ENCODE measurements around the gene HELLS. TPM values are rescaled to one million over a fixed set of nuclear protein-coding genes. Genes with fewer than 3 reads are reported as not detected.

The HELLS gene
- total RNA-seq, 1 donor from 2014 or later: 314 TPM

- Histone ChIP-seq H3F3A (ENCODE audit: low read depth) (no peaks in the 10 kb centered on the region), H3K36me3 (peaks cover 15% of the 10 kb centered on the region), H3K27ac (no peak overlapping the region), H3K79me2 (ENCODE audit: low read depth) (no peaks in the 10 kb centered on the region), H3K4me2 (no peak overlapping the region), H4K20me1 (ENCODE audit: low read depth) (no peaks in the 10 kb centered on the region), H3K4me1 (no peaks in the 10 kb centered on the region), H3K9ac (no peak overlapping the region), H3K9me3 (ENCODE audit: low read depth) (no peaks in the 10 kb centered on the region), H3K4me3 (no peak overlapping the region), H2AFZ (replicated peaks) (no peak overlapping the region), H3K27me3 (no peaks in the 10 kb centered on the region)
- Mint-ChIP-seq H3K27ac (no peak overlapping the region), H3K4me1 (no peaks in the 10 kb centered on the region), H3K27me3 (ENCODE audit: insufficient read depth, low read depth) (no peaks in the 10 kb centered on the region), H3K36me3 (peaks cover 41% of the 10 kb centered on the region), H3K4me3 (no peak overlapping the region), H3K9me3 (no peaks in the 10 kb centered on the region)
- TF ChIP-seq EZH2phosphoT487 (IDR thresholded peaks at IDR 0.05) (no peak), EZH2 (IDR thresholded peaks at IDR 0.05) (no peak), CTCF (IDR thresholded peaks at IDR 0.05) (no peak)
- no peak for DNase-seq (ENCODE audit: low spot score)
Observed at GRCh38 chr10:94607111-94607510, 61.5 kb downstream of the HELLS start.

- H4K20me1 ChIP-seq (ENCODE audit: low read depth): no peaks in the 10 kb centered on the region
- TF ChIP-seq EZH2 (IDR thresholded peaks at IDR 0.05) (no peak), EZH2phosphoT487 (IDR thresholded peaks at IDR 0.05) (no peak), CTCF (IDR thresholded peaks at IDR 0.05) (no peak)
- H3K4me1 Mint-ChIP-seq: no peaks in the 10 kb centered on the region
- H3K9me3 ChIP-seq (ENCODE audit: low read depth): no peaks in the 10 kb centered on the region
- no peaks in the 10 kb centered on the region for H3K27me3 ChIP-seq
- H3K4me1 ChIP-seq: no peaks in the 10 kb centered on the region
- no peaks in the 10 kb centered on the region for H3K9me3 Mint-ChIP-seq
- H3K27me3 Mint-ChIP-seq (ENCODE audit: insufficient read depth, low read depth): no peaks in the 10 kb centered on the region
- H3K79me2 ChIP-seq (ENCODE audit: low read depth): no peaks in the 10 kb centered on the region
- H3K36me3 ChIP-seq: peaks cover 13% of the 10 kb centered on the region
- peaks cover 36% of the 10 kb centered on the region for H3K36me3 Mint-ChIP-seq
- no peak overlapping the region for H3K9ac ChIP-seq
- H2AFZ ChIP-seq (replicated peaks): no peak overlapping the region
- no peak overlapping the region for H3K4me3 ChIP-seq
- H3K4me2 ChIP-seq: no peak overlapping the region
- H3K27ac Mint-ChIP-seq: no peak overlapping the region
- H3F3A ChIP-seq (ENCODE audit: low read depth): no peaks in the 10 kb centered on the region
- H3K4me3 Mint-ChIP-seq: no peak overlapping the region
- no peak overlapping the region for H3K27ac ChIP-seq
- no peak for DNase-seq (ENCODE audit: low spot score)
Observed at GRCh38 chr10:94608559-94608958, 63.0 kb downstream of the HELLS start.

GRCh38 chr10:94614558-94614957 lies 69.0 kb downstream of the HELLS start:
- H2AFZ ChIP-seq (replicated peaks): no peak overlapping the region
- H3K79me2 ChIP-seq (ENCODE audit: low read depth): no peaks in the 10 kb centered on the region
- Mint-ChIP-seq H3K4me3 (no peak overlapping the region), H3K27ac (no peak overlapping the region), H3K4me1 (no peaks in the 10 kb centered on the region), H3K27me3 (ENCODE audit: insufficient read depth, low read depth) (peaks cover 2% of the 10 kb centered on the region), H3K36me3 (peaks cover 20% of the 10 kb centered on the region), H3K9me3 (no peaks in the 10 kb centered on the region)
- H3K36me3 ChIP-seq: no peaks in the 10 kb centered on the region
- no peaks in the 10 kb centered on the region for H3K9me3 ChIP-seq (ENCODE audit: low read depth)
- peaks cover 4% of the 10 kb centered on the region for H3F3A ChIP-seq (ENCODE audit: low read depth)
- no peaks in the 10 kb centered on the region for H4K20me1 ChIP-seq (ENCODE audit: low read depth)
- H3K27ac ChIP-seq: no peak overlapping the region
- H3K27me3 ChIP-seq: no peaks in the 10 kb centered on the region
- H3K9ac ChIP-seq: no peak overlapping the region
- H3K4me1 ChIP-seq: no peaks in the 10 kb centered on the region
- no peak for DNase-seq (ENCODE audit: low spot score)
- no peak for TF ChIP-seq CTCF (IDR thresholded peaks at IDR 0.05)
- no peak for TF ChIP-seq EZH2 (IDR thresholded peaks at IDR 0.05)
- no peak for TF ChIP-seq EZH2phosphoT487 (IDR thresholded peaks at IDR 0.05)
- H3K4me2 ChIP-seq: no peak overlapping the region
- H3K4me3 ChIP-seq: no peak overlapping the region

All from neural progenitor cell (in vitro differentiated cells).